Measurements from ENCODE around the gene DMRTC1B.
"Not testable (repeated sequence)": the region's sequence is repeated elsewhere in the genome, so short reads cannot be mapped to it uniquely, and the experiment has no call there.

The DMRTC1B gene

DNA sequence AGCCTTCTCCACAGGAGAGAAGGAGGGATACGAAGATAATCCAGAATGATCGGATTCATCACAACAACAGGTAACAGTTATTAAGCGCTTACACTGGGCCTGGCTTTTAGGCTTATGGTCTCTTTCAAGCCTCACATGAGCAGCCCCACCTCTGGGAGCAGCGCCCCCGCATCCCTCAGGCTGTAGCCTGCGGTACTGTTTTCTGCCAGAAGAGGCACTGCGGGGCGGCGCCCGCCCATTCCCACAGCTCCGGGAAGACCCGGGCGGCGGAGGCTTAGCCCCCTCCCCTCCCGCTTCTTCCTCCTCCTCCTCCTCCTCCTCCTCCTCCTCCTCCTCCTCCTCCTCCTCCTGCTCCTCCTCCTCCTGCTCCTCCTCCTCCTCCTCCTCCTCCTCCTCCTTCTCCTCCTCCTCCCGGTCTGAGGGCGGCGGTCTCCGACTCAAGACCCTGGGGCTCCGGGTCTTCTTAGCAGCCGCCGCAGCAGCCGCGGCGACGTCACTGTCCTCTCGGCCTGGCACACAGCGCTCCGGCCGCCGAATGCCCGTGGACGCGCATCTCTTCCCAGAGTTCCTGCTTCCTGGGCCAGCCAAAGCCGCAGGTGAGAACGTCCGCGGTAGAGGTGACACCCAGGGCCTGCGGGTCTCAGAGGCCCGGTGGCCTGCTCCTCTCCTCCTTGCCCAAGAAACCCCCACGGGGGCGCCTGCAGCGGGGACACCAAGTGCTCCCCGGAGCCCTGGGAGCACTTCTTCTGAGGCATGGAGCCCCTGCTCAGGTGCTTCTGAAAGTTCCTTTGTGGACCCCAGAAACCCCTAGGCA lies at the start of gene DMRTC1B:
Gene DMRTC1B, plus strand, starts transcription at position 238 of the 814 bp plus-strand sequence. CDS start 68,246 bp downstream, outside the sequence.
- not testable (repeated sequence) for DNase-seq (ENCODE audit: low read depth in 2 of 2, low spot score in 1 of 2)

- no peak for DNase-seq (ENCODE audit: low read depth in 2 of 2, low spot score in 1 of 2)
Measured at GRCh38 chrX:72727846-72728245, 48.8 kb upstream of the DMRTC1B start.

DNA sequence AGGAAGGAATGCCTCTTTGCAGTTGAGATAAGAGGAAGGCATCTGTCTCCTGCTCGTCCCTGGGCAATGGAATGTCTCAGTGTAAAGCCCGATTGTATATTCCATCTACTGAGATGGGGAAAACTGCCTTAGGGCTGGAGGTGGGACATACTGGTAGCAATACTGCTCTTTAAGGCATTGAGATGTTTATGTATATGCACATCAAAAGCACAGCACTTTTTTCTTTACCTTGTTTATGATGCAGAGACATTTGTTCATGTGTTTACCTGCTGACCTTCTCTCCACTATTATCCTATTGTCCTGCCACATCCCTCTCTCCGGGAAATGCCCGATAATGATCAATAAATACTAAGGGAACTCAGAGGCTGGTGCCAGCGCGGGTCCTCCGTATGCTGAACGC lies 43.1 kb upstream of the DMRTC1B start:
- not testable (repeated sequence) for DNase-seq (ENCODE audit: low read depth in 2 of 2, low spot score in 1 of 2)

DNA sequence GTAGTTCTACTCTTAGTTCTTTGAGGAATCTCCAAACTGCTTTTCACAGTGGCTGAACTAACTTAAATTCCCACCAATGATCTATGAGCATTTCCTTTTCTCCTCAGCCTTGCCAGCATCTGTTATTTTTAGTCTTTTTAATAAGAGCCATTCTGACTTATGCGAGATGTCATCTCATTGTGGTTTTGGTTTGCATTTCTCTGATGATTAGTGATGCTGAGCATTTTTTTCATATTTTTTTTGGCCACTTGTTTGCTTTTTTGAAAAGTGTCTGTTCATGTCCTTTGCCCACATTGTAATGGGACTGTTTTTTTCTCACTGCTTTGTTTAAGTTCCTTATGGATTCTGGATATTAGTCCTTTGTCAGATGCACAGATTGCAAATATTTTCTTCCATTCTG lies 41.1 kb upstream of the DMRTC1B start:
- no peak for DNase-seq (ENCODE audit: low read depth in 2 of 2, low spot score in 1 of 2)

GRCh38 chrX:72745546-72745945 lies 31.1 kb upstream of the DMRTC1B start:
- not testable (repeated sequence) for DNase-seq (ENCODE audit: low read depth in 2 of 2, low spot score in 1 of 2)

- not testable (repeated sequence) for DNase-seq (ENCODE audit: low read depth in 2 of 2, low spot score in 1 of 2)
Measured at GRCh38 chrX:72748545-72748944, 28.1 kb upstream of the DMRTC1B start.

DNA sequence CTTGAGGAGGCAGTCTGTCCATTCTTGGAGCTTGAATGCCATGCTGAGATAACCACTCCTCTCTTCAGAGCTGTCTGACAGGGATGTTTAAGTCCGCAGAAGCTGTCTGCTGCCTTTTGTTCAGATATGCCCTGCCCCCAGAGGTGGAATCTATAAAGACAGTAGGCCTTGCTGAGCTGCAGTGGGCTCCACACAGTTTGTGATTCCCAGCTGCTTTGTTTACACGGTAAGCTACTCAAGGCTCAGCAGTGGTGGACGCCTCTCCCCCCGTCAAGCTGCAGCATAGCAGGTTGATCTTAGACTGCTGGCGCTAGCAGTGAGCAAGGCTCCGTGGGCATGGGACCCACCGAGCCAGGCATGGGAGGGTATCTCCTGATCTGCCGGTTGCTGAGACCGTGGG lies 16.2 kb upstream of the DMRTC1B start:
- not testable (repeated sequence) for DNase-seq (ENCODE audit: low read depth in 2 of 2, low spot score in 1 of 2)

GRCh38 chrX:72777467-72777790 lies 739 bp downstream of the DMRTC1B start:
- DNase-seq (ENCODE audit: low read depth in 2 of 2, low spot score in 1 of 2): not testable (repeated sequence)

DNA sequence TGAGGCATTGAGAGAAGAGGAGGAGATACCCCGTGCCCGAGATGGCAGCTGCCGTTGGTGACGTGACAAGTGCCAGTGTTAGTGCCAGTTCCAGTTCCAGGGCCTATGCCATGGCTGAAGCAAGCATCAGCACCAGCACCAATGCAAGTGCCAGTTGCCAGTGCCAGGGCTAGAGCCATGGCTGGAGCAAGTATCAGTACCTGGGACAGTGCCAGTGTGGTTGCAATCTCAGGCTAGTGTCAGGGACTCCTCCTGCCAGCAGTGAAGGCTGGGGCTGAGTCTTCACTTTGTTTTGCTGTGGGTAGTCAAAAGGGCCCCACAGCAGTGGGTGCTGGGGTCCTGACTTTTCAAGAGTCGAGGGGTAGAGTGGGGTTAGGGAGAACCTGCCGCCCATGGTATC lies 1.5 kb downstream of the DMRTC1B start:
- DNase-seq (ENCODE audit: low read depth in 2 of 2, low spot score in 1 of 2): not testable (repeated sequence)

GRCh38 chrX:72782560-72782959 lies 5.9 kb downstream of the DMRTC1B start, which contains the start of gene FAM236B:
TSS of gene FAM236B (minus strand) at chrX:72782660. CDS start at chrX:72782560, 100 bp downstream.
- DNase-seq (ENCODE audit: low read depth in 2 of 2, low spot score in 1 of 2): not testable (repeated sequence)

- not testable (repeated sequence) for DNase-seq (ENCODE audit: low read depth in 2 of 2, low spot score in 1 of 2)
Measured at GRCh38 chrX:72783365-72783936, 6.8 kb downstream of the DMRTC1B start.

GRCh38 chrX:72783964-72784363 lies 7.3 kb downstream of the DMRTC1B start:
- not testable (repeated sequence) for DNase-seq (ENCODE audit: low read depth in 2 of 2, low spot score in 1 of 2)

- DNase-seq (ENCODE audit: low read depth in 2 of 2, low spot score in 1 of 2): not testable (repeated sequence)
Measured at GRCh38 chrX:72788142-72788541, 11.5 kb downstream of the DMRTC1B start.

DNA sequence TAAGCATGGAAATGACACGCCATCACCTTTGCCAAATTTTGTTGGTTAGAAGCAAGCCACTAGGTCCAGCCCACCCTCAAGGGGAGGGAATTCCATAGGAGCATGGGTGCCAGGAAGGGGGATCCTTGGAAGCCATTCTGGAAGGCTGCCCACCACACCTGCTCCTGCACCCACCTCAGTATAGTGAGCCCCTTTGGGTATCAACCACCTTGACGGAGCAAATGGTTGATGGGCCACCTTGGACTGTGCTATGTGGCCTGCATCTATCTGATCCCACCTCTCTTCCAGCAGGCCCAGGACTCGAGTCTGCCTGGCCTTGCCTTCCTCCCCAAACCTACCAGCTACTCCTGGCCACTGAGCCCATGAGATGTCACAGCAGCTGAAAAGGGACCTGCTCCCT lies 13.7 kb downstream of the DMRTC1B start:
- DNase-seq (ENCODE audit: low read depth in 2 of 2, low spot score in 1 of 2): not testable (repeated sequence)

DNA sequence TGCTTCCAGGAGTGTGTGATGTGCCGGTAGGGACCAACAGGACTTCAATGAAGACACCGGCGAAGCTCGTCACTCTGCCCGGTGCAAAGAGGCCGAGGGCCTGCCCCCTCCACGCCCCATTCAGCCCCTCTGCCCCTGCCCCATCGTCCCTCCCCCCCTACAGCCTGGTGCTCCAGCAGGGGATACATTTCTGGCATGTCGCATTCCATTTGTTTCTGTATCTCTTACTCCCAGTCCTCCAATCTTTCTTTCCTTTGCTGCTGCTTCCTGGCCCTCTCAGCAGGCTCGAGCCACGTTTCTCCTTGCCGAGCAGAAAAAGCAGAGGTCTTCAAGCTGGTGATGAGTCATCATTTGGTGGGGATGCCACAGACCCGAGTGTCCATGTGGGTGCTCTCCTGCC lies 31.4 kb downstream of the DMRTC1B start, which contains the start of gene FAM236D:
Gene FAM236D, minus strand, starts transcription at position 101 of the 400 bp plus-strand sequence. Its CDS starts 100 bp downstream, at position 1.
- not testable (repeated sequence) for DNase-seq (ENCODE audit: low read depth in 2 of 2, low spot score in 1 of 2)

- not testable (repeated sequence) for DNase-seq (ENCODE audit: low read depth in 2 of 2, low spot score in 1 of 2)
Measured at GRCh38 chrX:72830701-72831100, 54.0 kb downstream of the DMRTC1B start.

DNA sequence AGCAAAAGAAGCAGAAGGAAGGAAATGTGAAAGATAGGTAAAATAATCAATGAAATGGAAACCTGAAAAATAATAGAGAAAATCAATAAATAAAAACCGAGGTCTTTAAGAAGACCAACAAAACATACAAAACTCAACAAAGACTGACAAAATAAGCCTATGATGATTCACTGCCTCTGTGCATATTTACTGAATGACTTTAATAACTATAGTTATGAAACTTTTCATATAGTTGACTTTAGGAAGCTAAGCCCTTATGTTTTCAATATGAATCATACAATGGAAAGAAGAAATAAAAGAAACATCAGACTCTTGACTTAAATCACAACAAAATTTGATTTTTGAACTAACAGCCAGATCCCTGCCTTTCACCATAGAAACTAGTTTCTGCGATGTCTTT lies 60.8 kb downstream of the DMRTC1B start:
- not testable (repeated sequence) for DNase-seq (ENCODE audit: low read depth in 2 of 2, low spot score in 1 of 2)

DNA sequence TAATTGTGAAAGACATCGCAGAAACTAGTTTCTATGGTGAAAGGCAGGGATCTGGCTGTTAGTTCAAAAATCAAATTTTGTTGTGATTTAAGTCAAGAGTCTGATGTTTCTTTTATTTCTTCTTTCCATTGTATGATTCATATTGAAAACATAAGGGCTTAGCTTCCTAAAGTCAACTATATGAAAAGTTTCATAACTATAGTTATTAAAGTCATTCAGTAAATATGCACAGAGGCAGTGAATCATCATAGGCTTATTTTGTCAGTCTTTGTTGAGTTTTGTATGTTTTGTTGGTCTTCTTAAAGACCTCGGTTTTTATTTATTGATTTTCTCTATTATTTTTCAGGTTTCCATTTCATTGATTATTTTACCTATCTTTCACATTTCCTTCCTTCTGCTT lies 106.2 kb downstream of the DMRTC1B start:
- DNase-seq (ENCODE audit: low read depth in 2 of 2, low spot score in 1 of 2): not testable (repeated sequence)

GRCh38 chrX:72889740-72890139 lies 113.0 kb downstream of the DMRTC1B start:
- DNase-seq (ENCODE audit: low read depth in 2 of 2, low spot score in 1 of 2): not testable (repeated sequence)

All from stimulated activated CD8-positive, alpha-beta memory T cell treated with anti-CD3 and anti-CD28 coated beads, Interleukin-4, amount 100 ng/mL, for 1 hour (primary cell).